K562 (cell line): ENCODE results near the gene EVPL. TPM values are rescaled to one million over a fixed set of nuclear protein-coding genes. Genes with fewer than 3 reads are reported as not detected.

Source experiments
- ATAC-seq: fragments of 200-7000 bp; cut with Tn5 transposase; 3 replicates; pipeline ENCODE4 v1.9.1; 2020; ENCODE audit warnings: moderate library complexity
- BruUV-seq: library from RNA; stranded (reverse); fragments of 400-500 nt; replicated peaks from 2 replicates; lab custom pipeline; 2021; lab: Mats Ljungman, UMichigan
- CTCF ChIA-PET: fragments of 300-600 bp; formaldehyde crosslinking; extraction: SDS; loops from one replicate; lab custom pipeline; 2021; ENCODE audit warnings: low intra/inter-chr PET ratio; lab: Yijun Ruan, JAX
- POLR2A ChIA-PET: fragments of 300-600, 350-650 bp; sonication (Branson Sonifier 250); formaldehyde crosslinking; extraction: SDS; loops from one replicate; lab custom pipeline; 2021; ENCODE audit warnings: antibody characterized with exemption, inconsistent platforms; lab: Yijun Ruan, JAX
- DNase-seq, 4 experiments: peaks; one replicate each; pipeline versions ENCODE4 v3.0.0 to v3.0.0-alpha.2; 2011 to 2018; ENCODE audit warnings: low spot score in 3 of 4, mixed read lengths in 3 of 4; ENCODE audit errors: extremely low read depth in 1 of 4
- FAIRE-seq: peaks from 2 replicates; lab custom pipeline; 2011; peaks lifted over from hg19 to GRCh38; lab: Jason Lieb, UNC
- H2AFZ ChIP-seq: 2 replicates; pipeline ENCODE4 v1.6.0; 2011; ENCODE audit warnings: low read depth, low read length, control low read depth, inconsistent platforms
- H3K27ac ChIP-seq: fragments of 200-600 bp; 3 replicates; pipeline ENCODE4 v1.8.0; 2011; ENCODE audit warnings: low read depth, mild to moderate bottlenecking, control low read depth, inconsistent platforms, low read length, moderate library complexity, mixed read lengths; ENCODE audit errors: extremely low read depth
- H3K27me3 ChIP-seq, 2 experiments: fragments of 300-600 bp in 1 of 2; 2 replicates in 1 of 2; 3 replicates in 1 of 2; pipeline versions ENCODE4 v1.6.0 to v1.8.0; 2011; ENCODE audit warnings: inconsistent platforms in 2 of 2, low read length in 2 of 2, mild to moderate bottlenecking in 1 of 2, mixed read lengths in 1 of 2, moderate library complexity in 1 of 2; ENCODE audit not compliant: control insufficient read depth in 2 of 2, insufficient read depth in 2 of 2
- H3K36me3 ChIP-seq: fragments of 300-600 bp; 3 replicates; pipeline ENCODE4 v1.8.0; 2011; ENCODE audit warnings: mild to moderate bottlenecking, low read length, inconsistent platforms; ENCODE audit not compliant: control insufficient read depth, insufficient read depth
- H3K4me1 ChIP-seq, 2 experiments: fragments of 200-600 bp in 1 of 2; replicated peaks in 1 of 2; 2 replicates in 1 of 2; 3 replicates in 1 of 2; pipeline versions ENCODE4 v1.5.1 to v1.8.0; 2011; ENCODE audit warnings: inconsistent platforms in 2 of 2, low read length in 2 of 2, mild to moderate bottlenecking in 1 of 2, mixed read lengths in 1 of 2, moderate library complexity in 1 of 2; ENCODE audit not compliant: control insufficient read depth in 2 of 2, insufficient read depth in 2 of 2
- H3K4me2 ChIP-seq: 2 replicates; pipeline ENCODE4 v1.6.1; 2011; ENCODE audit warnings: low read length, control low read depth, inconsistent platforms, mixed read lengths; ENCODE audit not compliant: insufficient read depth
- H3K4me3 ChIP-seq: fragments of 200-600 bp; sonication (generic), shearing (Covaris generic); 2 replicates; pipeline ENCODE4 v1.5.1; 2016; ENCODE audit warnings: control low read depth, inconsistent platforms
- H3K79me2 ChIP-seq: fragments of 200-600 bp; 3 replicates; pipeline ENCODE4 v1.8.0; 2011; ENCODE audit warnings: low read length, inconsistent platforms; ENCODE audit not compliant: control insufficient read depth, insufficient read depth
- H3K9ac ChIP-seq, 2 experiments: 2 replicates each; pipeline versions ENCODE4 v1.6.0 to v1.6.1; 2011; ENCODE audit warnings: low read depth in 2 of 2, low read length in 2 of 2, control low read depth in 1 of 2, inconsistent platforms in 1 of 2, mild to moderate bottlenecking in 1 of 2, mixed read lengths in 1 of 2; ENCODE audit not compliant: insufficient read depth in 1 of 2
- H3K9me1 ChIP-seq: one replicate; pipeline ENCODE4 v1.6.0; 2011; ENCODE audit warnings: inconsistent platforms, mild to moderate bottlenecking, low read length, moderate library complexity; ENCODE audit not compliant: control insufficient read depth, insufficient read depth
- H3K9me3 ChIP-seq: replicated peaks from 2 replicates; pipeline ENCODE4 v1.5.1; 2011; ENCODE audit warnings: low read depth, low read length, inconsistent platforms; ENCODE audit not compliant: control insufficient read depth, insufficient read depth
- H4K20me1 ChIP-seq: replicated peaks from 2 replicates; pipeline ENCODE4 v1.6.1; 2011; ENCODE audit warnings: low read length, inconsistent platforms, mixed read lengths; ENCODE audit not compliant: control insufficient read depth, insufficient read depth
- CBX5 ChIP-seq: IDR thresholded peaks from 2 replicates; pipeline ENCODE4 v1.6.1; 2014; ENCODE audit warnings: low read depth, borderline replicate concordance
- COPS2 ChIP-seq: fragments of 450-650 bp; conservative IDR thresholded peaks from 2 replicates; pipeline ENCODE4 v1.6.1; 2016; ENCODE audit warnings: mild to moderate bottlenecking, moderate library complexity
- NR1H2 ChIP-seq: sonication (generic); formaldehyde crosslinking; IDR thresholded peaks from 2 replicates; pipeline ENCODE4 v1.4.0; 2020; ENCODE audit warnings: mild to moderate bottlenecking, missing genetic modification reagents
- PTBP1 ChIP-seq: fragments of 200-400 bp; formaldehyde crosslinking; IDR thresholded peaks from 2 replicates; pipeline ENCODE4 v1.6.1; 2017; ENCODE audit warnings: low read depth, low read length
- SNIP1 ChIP-seq: fragments of 450-650 bp; IDR thresholded peaks from 2 replicates; pipeline ENCODE4 v1.7.1; 2017; ENCODE audit warnings: low read depth, mild to moderate bottlenecking
- TCF3 ChIP-seq: sonication (generic); formaldehyde crosslinking; IDR thresholded peaks from 2 replicates; pipeline ENCODE4 v1.4.0; 2020; ENCODE audit warnings: mild to moderate bottlenecking, missing genetic modification reagents
- TEAD4 ChIP-seq, 2 experiments: sonication (generic) in 1 of 2; formaldehyde crosslinking in 1 of 2; IDR thresholded peaks; 2 replicates each; pipeline versions ENCODE4 v1.6.1 to v1.8.0; 2012 to 2022; ENCODE audit warnings: borderline replicate concordance in 1 of 2, inconsistent platforms in 1 of 2, low read length in 1 of 2, mild to moderate bottlenecking in 1 of 2, missing genetic modification reagents in 1 of 2
- TGIF2 ChIP-seq: sonication (generic); formaldehyde crosslinking; IDR thresholded peaks from 2 replicates; pipeline ENCODE4 v1.8.1; 2022; ENCODE audit warnings: mild to moderate bottlenecking, missing genetic modification reagents, moderate library complexity
- ZNF77 ChIP-seq: fragments of 250-450 bp; sonication (Bioruptor Pico); IDR thresholded peaks from 2 replicates; pipeline ENCODE4 v1.5.0; 2020
- WGBS: fragments of 100-300 bp; shearing (Covaris generic); methylation state at CpG from one replicate; pipeline ENCODE4 v1.1.6; 2016; ENCODE audit warnings: low coverage, mixed read lengths; ENCODE audit not compliant: insufficient coverage; ENCODE audit errors: missing lambda C conversion rate; 5-methylcytosine and 5-hydroxymethylcytosine counted together
- in situ Hi-C: fragments of 300-500 bp; cut with MboI; formaldehyde crosslinking; loops from 4 replicates; pipeline ENCODE4 v1.15.0; 2018; ENCODE audit warnings: inconsistent platforms, mixed read lengths
- intact Hi-C: fragments of 100-400 bp; cut with micrococcal nuclease; formaldehyde crosslinking; loops from 2 replicates; pipeline ENCODE4 v1.14.2; 2022
- polyA plus RNA-seq, 8 experiments: library from polyadenylated mRNA; depleted of rRNA in 4 of 8; stranded (reverse) in 5 of 8; unstranded in 3 of 8; fragments of >200 nt; fragmentation: Nextera tagmentation in 2 of 8; fragmentation: Illumina TruSeq in 1 of 8; extraction: Ambion mirVana in 2 of 8; extraction: Trizol in 1 of 8; gene quantifications; 2 replicates each; pipeline versions ENCODE4 v1.2.1 to v1.2.3, GENCODE V29; 2011 to 2014; ENCODE audit warnings: inconsistent platforms in 1 of 8, missing spikeins in 1 of 8
- total RNA-seq, 7 experiments: library from RNA; depleted of rRNA in 6 of 7; stranded (reverse); fragments of >200 nt in 6 of 7; fragmentation: Illumina TruSeq in 2 of 7; extraction: Trizol in 2 of 7; gene quantifications; 2 replicates each; pipeline versions ENCODE4 v1.2.1 to v1.2.3, GENCODE V29; 2011 to 2021; ENCODE audit warnings: low replicate concordance in 1 of 7
- TF ChIP-seq, protein P1 (sequence below): fragments of 250-450 bp; sonication (Bioruptor Pico); IDR thresholded peaks from 2 replicates; pipeline ENCODE4 v1.5.0; 2021
- TF ChIP-seq, protein P2 (sequence below): sonication (generic); formaldehyde crosslinking; IDR thresholded peaks from 2 replicates; pipeline ENCODE4 v1.8.0; 2022; ENCODE audit warnings: mild to moderate bottlenecking, missing genetic modification reagents
- TF ChIP-seq, protein P3 (sequence below): fragments of 450-650 bp; IDR thresholded peaks from 2 replicates; pipeline ENCODE4 v1.6.1; 2014; ENCODE audit warnings: low read depth, mild to moderate bottlenecking, moderate library complexity, borderline replicate concordance

The EVPL gene
- total and polyA plus RNA-seq, 9 of the 15 experiments (the other 6 are each of a cell fraction or from before 2014, with no cell fraction given), result 0.08 to 0.18 (median 0.16) TPM; not detected in 5

DNA sequence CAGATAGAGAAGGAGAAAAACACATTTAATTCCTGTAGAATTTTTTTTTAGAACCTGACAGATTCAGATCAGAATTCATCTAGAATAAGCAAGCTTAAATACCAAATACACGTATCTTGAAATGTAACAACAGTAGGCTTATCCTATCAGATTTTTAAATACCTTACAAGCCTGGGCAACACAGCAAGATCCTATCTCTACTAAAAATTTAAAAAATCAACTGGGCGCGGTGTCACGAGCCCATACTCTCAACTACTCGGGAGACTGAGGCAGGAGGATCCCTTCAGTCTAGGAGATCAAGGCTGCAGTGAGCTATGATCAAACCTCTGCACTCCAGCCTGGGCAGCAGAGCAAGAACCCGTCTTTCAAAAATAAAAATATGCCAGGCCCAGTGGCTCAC lies 61.6 kb downstream of the EVPL start (continued):
- TF ChIP-seq, protein P1, sequence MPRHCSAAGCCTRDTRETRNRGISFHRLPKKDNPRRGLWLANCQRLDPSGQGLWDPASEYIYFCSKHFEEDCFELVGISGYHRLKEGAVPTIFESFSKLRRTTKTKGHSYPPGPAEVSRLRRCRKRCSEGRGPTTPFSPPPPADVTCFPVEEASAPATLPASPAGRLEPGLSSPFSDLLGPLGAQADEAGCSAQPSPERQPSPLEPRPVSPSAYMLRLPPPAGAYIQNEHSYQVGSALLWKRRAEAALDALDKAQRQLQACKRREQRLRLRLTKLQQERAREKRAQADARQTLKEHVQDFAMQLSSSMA (CRISPR knock-in tag), result no peak

DNA sequence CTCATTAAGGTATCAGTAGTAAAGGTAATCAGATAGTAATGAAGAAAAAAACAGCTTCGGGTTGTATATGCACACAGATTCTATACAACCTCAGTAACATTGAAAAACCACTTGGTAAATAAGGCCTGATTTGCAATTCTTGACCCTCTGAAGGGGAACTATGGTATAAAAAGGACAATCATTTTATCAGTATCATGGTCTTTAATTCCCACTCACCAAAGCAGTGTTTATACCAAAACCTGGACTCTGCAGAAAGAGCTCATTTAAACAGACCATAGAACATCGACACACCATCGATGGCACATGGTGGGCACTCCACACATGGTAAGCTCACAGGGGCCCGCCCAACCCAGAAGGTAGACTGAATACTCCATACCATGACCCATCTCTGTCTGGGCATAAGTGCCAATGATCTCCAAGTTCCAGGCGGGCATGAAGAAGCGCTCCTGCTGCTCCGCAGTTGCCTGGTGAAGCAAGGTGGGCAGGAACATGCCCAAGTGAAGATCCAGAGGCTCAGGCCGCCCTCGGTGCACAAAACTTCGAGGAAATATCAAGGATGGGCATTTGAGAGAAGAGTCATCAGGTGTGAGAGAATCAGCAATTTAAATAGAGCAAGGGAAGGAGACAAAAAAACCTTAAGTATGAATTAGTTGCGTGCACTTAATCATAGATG lies 67.1 kb downstream of the EVPL start:
- Histone ChIP-seq H3K9me3 (no peaks in the 10 kb centered on the region), H3K4me1 (peaks cover 3 to 14% of the 10 kb centered on the region in 2 experiments; a peak in 4 of 5 replicates), H3K4me2 (no peak overlapping the region), H3K9ac (0 out of 4 replicates have a peak overlapping the region, but pooled peaks of 1 of the 2 experiments have one; percentile 15), H3K27ac (no peak overlapping the region), H3K27me3 (no peaks in the 10 kb centered on the region), H3K36me3 (peaks cover 15% of the 10 kb centered on the region; the same call in 2 of the 3 replicates), H2AFZ (no peak overlapping the region), H3K4me3 (no peak overlapping the region), H4K20me1 (no peaks in the 10 kb centered on the region), H3K79me2 (no peaks in the 10 kb centered on the region), H3K9me1 (no peaks in the 10 kb centered on the region)
- WGBS, result 81% methylated on average over 11 of the region's 11 CpGs
- ChIA-PET POLR2A (interaction anchor here (1.4 to 2.1 kb wide), 6 partner anchors 9 to 19 kb away, joined by 3 to 6 read pairs (median 4); partner anchors contain the start of genes ACOX1, FBF1 and TEN1), CTCF (no interaction called here)
- TF ChIP-seq SNIP1, result no peak
- TF ChIP-seq, protein P2, sequence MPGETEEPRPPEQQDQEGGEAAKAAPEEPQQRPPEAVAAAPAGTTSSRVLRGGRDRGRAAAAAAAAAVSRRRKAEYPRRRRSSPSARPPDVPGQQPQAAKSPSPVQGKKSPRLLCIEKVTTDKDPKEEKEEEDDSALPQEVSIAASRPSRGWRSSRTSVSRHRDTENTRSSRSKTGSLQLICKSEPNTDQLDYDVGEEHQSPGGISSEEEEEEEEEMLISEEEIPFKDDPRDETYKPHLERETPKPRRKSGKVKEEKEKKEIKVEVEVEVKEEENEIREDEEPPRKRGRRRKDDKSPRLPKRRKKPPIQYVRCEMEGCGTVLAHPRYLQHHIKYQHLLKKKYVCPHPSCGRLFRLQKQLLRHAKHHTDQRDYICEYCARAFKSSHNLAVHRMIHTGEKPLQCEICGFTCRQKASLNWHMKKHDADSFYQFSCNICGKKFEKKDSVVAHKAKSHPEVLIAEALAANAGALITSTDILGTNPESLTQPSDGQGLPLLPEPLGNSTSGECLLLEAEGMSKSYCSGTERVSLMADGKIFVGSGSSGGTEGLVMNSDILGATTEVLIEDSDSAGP (CRISPR knock-in tag), result no peak
- TF ChIP-seq TGIF2 (CRISPR knock-in tag), result no peak
- no peak for TF ChIP-seq ZNF77 (CRISPR knock-in tag)
- no peak for TF ChIP-seq CBX5
- TF ChIP-seq PTBP1, result no peak
- TF ChIP-seq, protein P3, sequence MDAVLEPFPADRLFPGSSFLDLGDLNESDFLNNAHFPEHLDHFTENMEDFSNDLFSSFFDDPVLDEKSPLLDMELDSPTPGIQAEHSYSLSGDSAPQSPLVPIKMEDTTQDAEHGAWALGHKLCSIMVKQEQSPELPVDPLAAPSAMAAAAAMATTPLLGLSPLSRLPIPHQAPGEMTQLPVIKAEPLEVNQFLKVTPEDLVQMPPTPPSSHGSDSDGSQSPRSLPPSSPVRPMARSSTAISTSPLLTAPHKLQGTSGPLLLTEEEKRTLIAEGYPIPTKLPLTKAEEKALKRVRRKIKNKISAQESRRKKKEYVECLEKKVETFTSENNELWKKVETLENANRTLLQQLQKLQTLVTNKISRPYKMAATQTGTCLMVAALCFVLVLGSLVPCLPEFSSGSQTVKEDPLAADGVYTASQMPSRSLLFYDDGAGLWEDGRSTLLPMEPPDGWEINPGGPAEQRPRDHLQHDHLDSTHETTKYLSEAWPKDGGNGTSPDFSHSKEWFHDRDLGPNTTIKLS, result no peak
- TF ChIP-seq COPS2, result no peak
- TF ChIP-seq TCF3 (CRISPR knock-in tag), result no peak
- no peak for TF ChIP-seq TEAD4 (IDR thresholded peaks at IDR 0.05; ENCODE audit: low read length)
- TF ChIP-seq TEAD4 (CRISPR knock-in tag; IDR thresholded peaks at IDR 0.05; ENCODE audit: borderline replicate concordance), result no peak
- TF ChIP-seq NR1H2 (CRISPR knock-in tag), result no peak
- BruUV-seq, result no TSS peak
- in situ Hi-C loops, result no loop called here
- ATAC-seq (no peak), DNase-seq (no peak), FAIRE-seq (no peak)
- intact Hi-C loops, result no loop called here
